Astrocyte (in vitro differentiated cells and primary cell): ENCODE data around the gene FBXW5.

ENCODE experiments used
- CTCF ChIP-seq: IDR thresholded peaks from 2 replicates; pipeline ENCODE4 v1.5.1; 2011; ENCODE audit warnings: low read depth, mild to moderate bottlenecking, inconsistent platforms, low read length, moderate library complexity; ENCODE audit not compliant: insufficient read depth
- EZH2 ChIP-seq: IDR thresholded peaks from 2 replicates; pipeline ENCODE4 v1.6.1; 2012; ENCODE audit warnings: mild to moderate bottlenecking, low read length, inconsistent platforms; ENCODE audit not compliant: insufficient read depth

- TF ChIP-seq CTCF (no peak), EZH2 (no peak)
Measured at GRCh38 chr9:136979769-136980587, 35.4 kb upstream of the FBXW5 start.
